ENCODE results near the gene LMO1.

GRCh38 chr11:8312986-8313385 lies 49.3 kb upstream of the LMO1 start:
- TF ChIP-seq CTCF (IDR thresholded peaks at IDR 0.05; ENCODE audit: low read depth, low read length, poor library complexity, severe bottlenecking) = no peak
- no peak for TF ChIP-seq EZH2phosphoT487 (IDR thresholded peaks at IDR 0.05; ENCODE audit: borderline replicate concordance, low read length)
